ENCODE results near the gene STAG1.

DNA sequence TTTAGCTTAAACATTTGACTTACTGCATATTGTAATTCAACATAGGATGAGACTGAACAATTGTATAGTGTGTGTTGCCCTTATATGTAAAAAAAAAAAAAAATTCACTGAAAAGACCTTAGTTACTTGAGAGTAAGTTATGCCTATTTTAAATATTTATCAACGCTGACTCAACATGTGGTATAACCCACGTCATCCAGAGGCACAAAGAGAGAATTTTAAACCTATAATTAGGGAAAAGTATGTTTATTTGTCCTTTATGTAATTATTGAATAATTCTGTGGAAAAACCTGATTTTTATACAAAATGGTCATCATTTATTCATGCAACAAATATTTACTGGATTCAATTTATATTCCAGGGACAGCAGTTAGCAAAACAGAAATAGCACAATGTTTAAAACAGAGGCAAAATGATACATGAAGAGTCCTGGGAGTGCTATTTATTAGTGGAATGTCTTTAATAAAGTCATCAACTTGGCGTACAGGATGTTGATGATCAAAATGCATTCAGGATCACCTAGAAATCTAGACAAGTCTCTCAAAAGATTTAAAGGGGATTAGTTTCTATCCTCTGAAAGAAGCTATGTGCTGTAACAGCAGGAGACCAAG, 278.4 kb downstream of the STAG1 start:
- TF ChIP-seq EZH2 (IDR thresholded peaks at IDR 0.05; ENCODE audit: borderline replicate concordance, insufficient read depth, low read length, poor library complexity, severe bottlenecking) (no peak), EP300 (conservative IDR thresholded peaks at IDR 0.05; ENCODE audit: poor library complexity, severe bottlenecking) (no peak)
- TF ChIP-seq, protein P1, sequence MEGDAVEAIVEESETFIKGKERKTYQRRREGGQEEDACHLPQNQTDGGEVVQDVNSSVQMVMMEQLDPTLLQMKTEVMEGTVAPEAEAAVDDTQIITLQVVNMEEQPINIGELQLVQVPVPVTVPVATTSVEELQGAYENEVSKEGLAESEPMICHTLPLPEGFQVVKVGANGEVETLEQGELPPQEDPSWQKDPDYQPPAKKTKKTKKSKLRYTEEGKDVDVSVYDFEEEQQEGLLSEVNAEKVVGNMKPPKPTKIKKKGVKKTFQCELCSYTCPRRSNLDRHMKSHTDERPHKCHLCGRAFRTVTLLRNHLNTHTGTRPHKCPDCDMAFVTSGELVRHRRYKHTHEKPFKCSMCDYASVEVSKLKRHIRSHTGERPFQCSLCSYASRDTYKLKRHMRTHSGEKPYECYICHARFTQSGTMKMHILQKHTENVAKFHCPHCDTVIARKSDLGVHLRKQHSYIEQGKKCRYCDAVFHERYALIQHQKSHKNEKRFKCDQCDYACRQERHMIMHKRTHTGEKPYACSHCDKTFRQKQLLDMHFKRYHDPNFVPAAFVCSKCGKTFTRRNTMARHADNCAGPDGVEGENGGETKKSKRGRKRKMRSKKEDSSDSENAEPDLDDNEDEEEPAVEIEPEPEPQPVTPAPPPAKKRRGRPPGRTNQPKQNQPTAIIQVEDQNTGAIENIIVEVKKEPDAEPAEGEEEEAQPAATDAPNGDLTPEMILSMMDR (IDR thresholded peaks at IDR 0.05; ENCODE audit: poor library complexity, severe bottlenecking), result no peak

All from neural cell (in vitro differentiated cells).